HG02759 (cell line): Measurements from ENCODE around the gene SERGEF.

Experiments used
- ATAC-seq: cut with Tn5 transposase; IDR thresholded peaks from one replicate; pipeline ENCODE4 v1.9.1; 2021; ENCODE audit warnings: mild to moderate bottlenecking, moderate library complexity; ENCODE audit not compliant: unreplicated experiment

Gene SERGEF

GRCh38 chr11:17760102-17761029 lies 252.5 kb downstream of the SERGEF start:
- ATAC-seq = peak; percentile 82

GRCh38 chr11:17755891-17756290 lies 257.0 kb downstream of the SERGEF start:
- ATAC-seq = no peak

GRCh38 chr11:17753641-17754040 lies 259.2 kb downstream of the SERGEF start:
- no peak for ATAC-seq

- no peak for ATAC-seq
Measured at GRCh38 chr11:17753153-17753552, 259.7 kb downstream of the SERGEF start.

GRCh38 chr11:17752144-17752543 lies 260.7 kb downstream of the SERGEF start:
- no peak for ATAC-seq

GRCh38 chr11:17751558-17751957 lies 261.3 kb downstream of the SERGEF start:
- ATAC-seq = no peak

GRCh38 chr11:17750801-17751165 lies 262.1 kb downstream of the SERGEF start:
- no peak for ATAC-seq

GRCh38 chr11:17750013-17750800 lies 262.6 kb downstream of the SERGEF start:
- no peak for ATAC-seq

- ATAC-seq = no peak
Measured at GRCh38 chr11:17748761-17749721, 263.8 kb downstream of the SERGEF start.

GRCh38 chr11:17748044-17748443 lies 264.8 kb downstream of the SERGEF start:
- ATAC-seq = no peak

- ATAC-seq = no peak
Measured at GRCh38 chr11:17747131-17747955, 265.5 kb downstream of the SERGEF start.

GRCh38 chr11:17746096-17746495 lies 266.8 kb downstream of the SERGEF start:
- no peak for ATAC-seq

- ATAC-seq = no peak
Measured at GRCh38 chr11:17745023-17745772, 267.6 kb downstream of the SERGEF start.

- ATAC-seq = no peak
Measured at GRCh38 chr11:17744151-17744940, 268.5 kb downstream of the SERGEF start.

GRCh38 chr11:17743808-17744119 lies 269.1 kb downstream of the SERGEF start:
- no peak for ATAC-seq

- no peak for ATAC-seq
Measured at GRCh38 chr11:17743026-17743807, 269.6 kb downstream of the SERGEF start.

GRCh38 chr11:17742019-17742418 lies 270.8 kb downstream of the SERGEF start:
- no peak for ATAC-seq

- no peak for ATAC-seq
Measured at GRCh38 chr11:17741487-17741886, 271.4 kb downstream of the SERGEF start.
